H9 (cell line): ENCODE measurements around the gene OPRD1. TPM values are rescaled to one million over a fixed set of nuclear protein-coding genes. Genes with fewer than 3 reads are reported as not detected.

Experiments
- DNase-seq: peaks from one replicate; pipeline ENCODE4 v3.0.0-alpha.2; 2017
- H2AFZ ChIP-seq: one replicate; pipeline ENCODE4 v1.6.1; 2013; ENCODE audit warnings: mild to moderate bottlenecking, low read length, control low read depth, moderate library complexity
- H2AK5ac ChIP-seq: 2 replicates; pipeline ENCODE4 v1.6.1; 2013; ENCODE audit warnings: low read length, control low read depth, mixed read lengths; ENCODE audit not compliant: insufficient read length
- H2BK120ac ChIP-seq: one replicate; pipeline ENCODE4 v1.6.1; 2013; ENCODE audit warnings: low read depth, mild to moderate bottlenecking, low read length, control low read depth, inconsistent platforms; ENCODE audit not compliant: poor library complexity, severe bottlenecking
- H2BK12ac ChIP-seq: 2 replicates; pipeline ENCODE4 v1.6.1; 2013; ENCODE audit warnings: low read length, control low read depth, mixed read lengths, low read depth; ENCODE audit not compliant: insufficient read length
- H2BK15ac ChIP-seq: 2 replicates; pipeline ENCODE4 v1.6.1; 2013; ENCODE audit warnings: low read depth, low read length, control low read depth
- H2BK20ac ChIP-seq: one replicate; pipeline ENCODE4 v1.6.1; 2013; ENCODE audit warnings: low read depth, mild to moderate bottlenecking, low read length, control low read depth, inconsistent platforms; ENCODE audit not compliant: poor library complexity, severe bottlenecking
- H2BK5ac ChIP-seq: 2 replicates; pipeline ENCODE4 v1.6.1; 2013; ENCODE audit warnings: low read length, control low read depth, mixed read lengths; ENCODE audit not compliant: insufficient read length
- H3K14ac ChIP-seq: 2 replicates; pipeline ENCODE4 v1.6.1; 2013; ENCODE audit warnings: low read length, control low read depth; ENCODE audit not compliant: insufficient read depth
- H3K18ac ChIP-seq: 2 replicates; pipeline ENCODE4 v1.6.1; 2013; ENCODE audit warnings: low read depth, mild to moderate bottlenecking, mixed read lengths, low read length, control low read depth; ENCODE audit not compliant: insufficient read length
- H3K23ac ChIP-seq: 2 replicates; pipeline ENCODE4 v1.6.1; 2013; ENCODE audit warnings: low read length, control low read depth, mixed read lengths, low read depth; ENCODE audit not compliant: insufficient read length
- H3K23me2 ChIP-seq: 2 replicates; pipeline ENCODE4 v1.6.1; 2013; ENCODE audit warnings: low read depth, mild to moderate bottlenecking, mixed read lengths, low read length, control low read depth; ENCODE audit not compliant: insufficient read length, poor library complexity, severe bottlenecking
- H3K27ac ChIP-seq: 2 replicates; pipeline ENCODE4 v1.5.1; 2013; ENCODE audit warnings: low read length, control low read depth, mixed read lengths, low read depth; ENCODE audit not compliant: insufficient read length
- H3K27me3 ChIP-seq: 2 replicates; pipeline ENCODE4 v1.6.1; 2013; ENCODE audit warnings: low read length, control low read depth, inconsistent platforms; ENCODE audit not compliant: insufficient read depth
- H3K4ac ChIP-seq: 2 replicates; pipeline ENCODE4 v1.6.1; 2013; ENCODE audit warnings: low read depth, mild to moderate bottlenecking, control low read depth, inconsistent platforms, low read length, moderate library complexity
- H3K4me1 ChIP-seq: 2 replicates; pipeline ENCODE4 v1.6.1; 2013; ENCODE audit warnings: low read length, control low read depth, inconsistent platforms; ENCODE audit not compliant: insufficient read depth
- H3K4me2 ChIP-seq: 2 replicates; pipeline ENCODE4 v1.6.1; 2013; ENCODE audit warnings: low read length, control low read depth, mixed read lengths; ENCODE audit not compliant: insufficient read length, insufficient read depth
- H3K56ac ChIP-seq: 2 replicates; pipeline ENCODE4 v1.6.1; 2013; ENCODE audit warnings: low read depth, mild to moderate bottlenecking, mixed read lengths, low read length, control low read depth; ENCODE audit not compliant: insufficient read length
- H3K79me1 ChIP-seq: 2 replicates; pipeline ENCODE4 v1.6.1; 2013; ENCODE audit warnings: low read depth, mild to moderate bottlenecking, moderate library complexity, low read length, control low read depth, inconsistent platforms; ENCODE audit not compliant: insufficient read depth, poor library complexity, severe bottlenecking
- H3K79me2 ChIP-seq: 2 replicates; pipeline ENCODE4 v1.6.1; 2013; ENCODE audit warnings: low read length, control low read depth, inconsistent platforms; ENCODE audit not compliant: insufficient read depth
- H3K9ac ChIP-seq: 2 replicates; pipeline ENCODE4 v1.6.1; 2013; ENCODE audit warnings: low read length, control low read depth, mixed read lengths; ENCODE audit not compliant: insufficient read length; ENCODE audit errors: extremely low read depth
- H3K9me3 ChIP-seq: one replicate; pipeline ENCODE4 v1.6.1; 2013; ENCODE audit warnings: low read depth, low read length, inconsistent platforms; ENCODE audit not compliant: control insufficient read depth
- H3T11ph ChIP-seq: one replicate; pipeline ENCODE4 v1.6.1; 2013; ENCODE audit warnings: mild to moderate bottlenecking, low read length, control low read depth, inconsistent platforms
- H4K20me1 ChIP-seq: one replicate; pipeline ENCODE4 v1.6.1; 2013; ENCODE audit not compliant: control insufficient read depth, insufficient read length, insufficient read depth
- H4K5ac ChIP-seq: 2 replicates; pipeline ENCODE4 v1.6.1; 2013; ENCODE audit warnings: low read depth, mild to moderate bottlenecking, mixed read lengths, low read length, control low read depth; ENCODE audit not compliant: insufficient read length
- H4K8ac ChIP-seq: replicated peaks from 2 replicates; pipeline ENCODE4 v1.6.1; 2013; ENCODE audit warnings: low read length, control low read depth, mixed read lengths, low read depth; ENCODE audit not compliant: insufficient read length
- H4K91ac ChIP-seq: 2 replicates; pipeline ENCODE4 v1.6.1; 2013; ENCODE audit warnings: low read depth, mild to moderate bottlenecking, moderate library complexity, mixed read lengths, low read length, control low read depth; ENCODE audit not compliant: insufficient read length
- H3K27ac Mint-ChIP-seq, 3 experiments: 2 replicates in 2 of 3; 3 replicates in 1 of 3; pipeline ENCODE4 v1.8.0; 2020 to 2021; ENCODE audit warnings: mixed read lengths in 3 of 3, mild to moderate bottlenecking in 1 of 3, moderate library complexity in 1 of 3
- H3K27me3 Mint-ChIP-seq: 2 replicates; pipeline ENCODE4 v1.8.0; 2021; ENCODE audit warnings: low read depth, mild to moderate bottlenecking, moderate library complexity, mixed read lengths
- H3K36me3 Mint-ChIP-seq, 3 experiments: 2 replicates in 2 of 3; 3 replicates in 1 of 3; pipeline ENCODE4 v1.8.0; 2020 to 2021; ENCODE audit warnings: low read depth in 3 of 3, mixed read lengths in 3 of 3; ENCODE audit not compliant: insufficient read depth in 1 of 3
- H3K4me1 Mint-ChIP-seq, 2 experiments: 2 replicates each; pipeline ENCODE4 v1.8.0; 2020; ENCODE audit warnings: mixed read lengths in 2 of 2
- H3K4me3 Mint-ChIP-seq, 2 experiments: 2 replicates in 1 of 2; 3 replicates in 1 of 2; pipeline ENCODE4 v1.8.0; 2020 to 2021; ENCODE audit warnings: mild to moderate bottlenecking in 2 of 2, mixed read lengths in 2 of 2, moderate library complexity in 1 of 2
- H3K9me3 Mint-ChIP-seq, 2 experiments: 2 replicates in 1 of 2; 3 replicates in 1 of 2; pipeline ENCODE4 v1.8.0; 2020; ENCODE audit warnings: mild to moderate bottlenecking in 2 of 2, mixed read lengths in 2 of 2, moderate library complexity in 1 of 2
- CTCF ChIP-seq: fragments of 200-600 bp; sonication (generic); conservative IDR thresholded peaks from 3 replicates; pipeline ENCODE4 v1.8.0; 2021; ENCODE audit warnings: antibody characterized with exemption, mild to moderate bottlenecking
- WGBS: extraction: QIAGEN DNeasy Blood & Tissue Kit; methylation state at CpG from one replicate; pipeline ENCODE4 v1.1.7; 2013; ENCODE audit warnings: missing lambda C conversion rate, low lambda C conversion rate, mixed read lengths; ENCODE audit not compliant: insufficient read length; ENCODE audit errors: extremely low coverage; 5-methylcytosine and 5-hydroxymethylcytosine counted together
- total RNA-seq: library from RNA; stranded (reverse); gene quantifications from 2 replicates; pipeline ENCODE4 v1.2.1, GENCODE V29; 2021

The OPRD1 gene
- total RNA-seq, 1 experiment from 2014 or later: 1.8 TPM

GRCh38 chr1:28789816-28790215, 22.2 kb upstream of the OPRD1 start:
- H2BK5ac ChIP-seq: no peak overlapping the region
- H3K9ac ChIP-seq: no peak overlapping the region
- no peak overlapping the region for H3K4ac ChIP-seq
- no peak overlapping the region for H4K91ac ChIP-seq
- Mint-ChIP-seq H3K36me3 (peaks cover 0 to 3% (median 0%) of the 10 kb centered on the region in 3 experiments; a peak in 1 of 7 replicates), H3K4me1 (peaks cover 3 to 13% of the 10 kb centered on the region in 2 experiments; a peak in 2 of 4 replicates), H3K9me3 (no peaks in the 10 kb centered on the region), H3K27me3 (peaks cover 4% of the 10 kb centered on the region; the same call in 1 of the 2 replicates), H3K27ac (no peak overlapping the region), H3K4me3 (no peak overlapping the region)
- no CpG with 5 or more reads among the region's 6 CpGs for WGBS
- H3K23ac ChIP-seq: no peak overlapping the region
- no peak for DNase-seq
- H3K23me2 ChIP-seq: no peaks in the 10 kb centered on the region
- no peak overlapping the region for H2BK20ac ChIP-seq
- H3K27me3 ChIP-seq: no peaks in the 10 kb centered on the region
- no peak overlapping the region for H2BK15ac ChIP-seq
- H4K20me1 ChIP-seq: no peaks in the 10 kb centered on the region
- no peak overlapping the region for H3K27ac ChIP-seq
- no peak overlapping the region for H3K18ac ChIP-seq
- H3K79me2 ChIP-seq: no peaks in the 10 kb centered on the region
- H3K56ac ChIP-seq: no peak overlapping the region
- no peak overlapping the region for H4K8ac ChIP-seq
- no peaks in the 10 kb centered on the region for H3K4me1 ChIP-seq
- H2AFZ ChIP-seq: no peak overlapping the region
- H3K79me1 ChIP-seq: no peaks in the 10 kb centered on the region
- no peak overlapping the region for H3K4me2 ChIP-seq
- no peak overlapping the region for H2BK120ac ChIP-seq
- H3T11ph ChIP-seq: no peak overlapping the region
- no peak overlapping the region for H2AK5ac ChIP-seq
- H3K9me3 ChIP-seq: no peaks in the 10 kb centered on the region
- H4K5ac ChIP-seq: no peak overlapping the region
- no peak overlapping the region for H2BK12ac ChIP-seq
- TF ChIP-seq CTCF: no peak
- no peak overlapping the region for H3K14ac ChIP-seq
